NCI-H1417 treated with DMSO at 0.1 percent for 48 hours (cell line): ENCODE results near the gene ALOXE3.
A peak's percentile ranks its signal among the peaks of the same experiment; 100 is the strongest.
"Not testable (repeated sequence)": the region's sequence is repeated elsewhere in the genome, so short reads cannot be mapped to it uniquely, and the experiment has no call there.

Source experiments
- DNase-seq: peaks from one replicate; lab custom pipeline; 2025; lab: John Stamatoyannopoulos, UW

Gene ALOXE3

GRCh38 chr17:8122422-8122923, 4.2 kb upstream of the ALOXE3 start:
- no peak for DNase-seq

- no peak for DNase-seq
These were observed 3.5 kb upstream of the ALOXE3 start for GRCh38 chr17:8121681-8122421.

- DNase-seq: no peak
These were observed 3.0 kb upstream of the ALOXE3 start for GRCh38 chr17:8121407-8121680.

- no peak for DNase-seq
These were observed 2.4 kb upstream of the ALOXE3 start for GRCh38 chr17:8120520-8121406.

GRCh38 chr17:8119581-8120519, 1.5 kb upstream of the ALOXE3 start:
- DNase-seq: peak; percentile 39

GRCh38 chr17:8118769-8119580, 661 bp upstream of the ALOXE3 start:
- no peak for DNase-seq

GRCh38 chr17:8117367-8117979, 841 bp downstream of the ALOXE3 start:
- DNase-seq: no peak

- no peak for DNase-seq
These were observed 1.5 kb downstream of the ALOXE3 start for GRCh38 chr17:8116776-8117175.

GRCh38 chr17:8110907-8111306, 7.4 kb downstream of the ALOXE3 start:
- DNase-seq: no peak

- no peak for DNase-seq
These were observed 7.9 kb downstream of the ALOXE3 start for GRCh38 chr17:8110456-8110804.

GRCh38 chr17:8109661-8110455, 8.5 kb downstream of the ALOXE3 start:
- DNase-seq: no peak

GRCh38 chr17:8108972-8109660, 9.2 kb downstream of the ALOXE3 start:
- no peak for DNase-seq

GRCh38 chr17:8106980-8107379, 11.3 kb downstream of the ALOXE3 start:
- not testable (repeated sequence) for DNase-seq

GRCh38 chr17:8105957-8106398, 12.3 kb downstream of the ALOXE3 start:
- DNase-seq: no peak

GRCh38 chr17:8104911-8105310, 13.4 kb downstream of the ALOXE3 start:
- DNase-seq: no peak

- DNase-seq: no peak
These were observed 14.8 kb downstream of the ALOXE3 start for GRCh38 chr17:8103549-8103948.

GRCh38 chr17:8101721-8102120, 16.6 kb downstream of the ALOXE3 start:
- DNase-seq: no peak

- no peak for DNase-seq
These were observed 17.6 kb downstream of the ALOXE3 start for GRCh38 chr17:8100763-8101162.

- no peak for DNase-seq
These were observed 18.2 kb downstream of the ALOXE3 start for GRCh38 chr17:8100111-8100510.
